B cell (primary cell): ENCODE results near the gene KRTAP9-4.
"Not testable (repeated sequence)": the region's sequence is repeated elsewhere in the genome, so short reads cannot be mapped to it uniquely, and the experiment has no call there.

Source experiments
- EZH2 ChIP-seq: IDR thresholded peaks from 2 replicates; pipeline ENCODE4 v1.6.1; 2012; ENCODE audit warnings: borderline replicate concordance, low read depth, mild to moderate bottlenecking, moderate library complexity, low read length; ENCODE audit not compliant: insufficient read depth, poor library complexity, severe bottlenecking
- TF ChIP-seq, protein P1 (sequence below): fragments of 200-600 bp; IDR thresholded peaks from one replicate; pipeline ENCODE4 v1.8.0; 2022; ENCODE audit warnings: antibody characterized with exemption, mild to moderate bottlenecking

GRCh38 chr17:41255381-41256290, 6.1 kb downstream of the KRTAP9-4 start, which contains the start of gene KRTAP9-9:
- TF ChIP-seq, protein P1, sequence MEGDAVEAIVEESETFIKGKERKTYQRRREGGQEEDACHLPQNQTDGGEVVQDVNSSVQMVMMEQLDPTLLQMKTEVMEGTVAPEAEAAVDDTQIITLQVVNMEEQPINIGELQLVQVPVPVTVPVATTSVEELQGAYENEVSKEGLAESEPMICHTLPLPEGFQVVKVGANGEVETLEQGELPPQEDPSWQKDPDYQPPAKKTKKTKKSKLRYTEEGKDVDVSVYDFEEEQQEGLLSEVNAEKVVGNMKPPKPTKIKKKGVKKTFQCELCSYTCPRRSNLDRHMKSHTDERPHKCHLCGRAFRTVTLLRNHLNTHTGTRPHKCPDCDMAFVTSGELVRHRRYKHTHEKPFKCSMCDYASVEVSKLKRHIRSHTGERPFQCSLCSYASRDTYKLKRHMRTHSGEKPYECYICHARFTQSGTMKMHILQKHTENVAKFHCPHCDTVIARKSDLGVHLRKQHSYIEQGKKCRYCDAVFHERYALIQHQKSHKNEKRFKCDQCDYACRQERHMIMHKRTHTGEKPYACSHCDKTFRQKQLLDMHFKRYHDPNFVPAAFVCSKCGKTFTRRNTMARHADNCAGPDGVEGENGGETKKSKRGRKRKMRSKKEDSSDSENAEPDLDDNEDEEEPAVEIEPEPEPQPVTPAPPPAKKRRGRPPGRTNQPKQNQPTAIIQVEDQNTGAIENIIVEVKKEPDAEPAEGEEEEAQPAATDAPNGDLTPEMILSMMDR = not testable (repeated sequence)
- TF ChIP-seq EZH2 = not testable (repeated sequence)
